Epithelial cell of proximal tubule (primary cell): Measurements from ENCODE around the gene CACNG4. TPM values are rescaled to one million over a fixed set of nuclear protein-coding genes. Genes with fewer than 3 reads are reported as not detected.
"Not testable (repeated sequence)": the region's sequence is repeated elsewhere in the genome, so short reads cannot be mapped to it uniquely, and the experiment has no call there.

ENCODE experiments used
- DNase-seq: peaks from one replicate; pipeline ENCODE4 v3.0.0-alpha.2; 2011; ENCODE audit warnings: low read depth
- H3K4me3 ChIP-seq: 2 replicates; pipeline ENCODE4 v1.5.1; 2011; ENCODE audit warnings: low read depth, mild to moderate bottlenecking, low read length
- total RNA-seq: library from RNA; depleted of rRNA; stranded (reverse); fragments of >200 nt; gene quantifications from 2 replicates; pipeline ENCODE4 v1.2.3, GENCODE V29; 2015
- TF ChIP-seq, protein P1 (sequence below): conservative IDR thresholded peaks from 2 replicates; pipeline ENCODE4 v1.5.1; 2012; ENCODE audit warnings: low read depth, mild to moderate bottlenecking, low read length

The CACNG4 gene
- total RNA-seq, 1 donor from 2014 or later, result 0.29 TPM

DNA sequence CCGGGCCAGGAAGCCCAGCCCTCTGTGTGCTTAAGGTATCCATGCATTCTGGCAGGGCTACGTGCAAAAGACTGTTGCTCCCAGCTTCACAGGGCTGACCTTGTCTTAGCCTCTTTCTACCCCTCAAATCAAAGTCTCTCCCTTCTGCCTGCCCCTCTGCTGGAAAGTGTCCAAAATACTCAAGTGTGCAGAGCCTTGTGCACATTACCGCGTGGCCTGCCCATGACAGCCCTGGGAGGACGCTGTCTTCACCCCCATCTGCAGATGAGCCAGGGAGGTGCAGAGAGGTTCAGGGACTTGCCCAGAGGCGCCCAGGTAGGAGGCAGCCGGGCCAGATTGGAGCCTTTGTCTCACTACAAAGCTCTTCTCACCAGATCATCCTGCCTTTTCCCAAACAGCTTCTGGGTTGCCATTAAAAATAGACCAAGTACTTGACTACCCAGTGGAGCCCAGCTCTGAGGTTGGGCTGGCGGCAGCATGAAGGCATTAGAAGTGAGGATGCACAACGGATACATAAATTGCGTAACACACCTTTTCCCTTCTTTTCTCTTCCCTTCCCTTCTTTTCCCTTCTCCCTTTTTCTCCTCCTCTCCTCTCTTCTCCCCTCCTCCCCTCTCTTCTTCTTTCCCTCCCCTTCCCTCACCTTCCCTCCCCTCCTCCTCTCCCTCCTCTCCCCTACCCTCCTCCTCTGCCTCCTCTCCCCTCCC, 3.5 kb downstream of the CACNG4 start:
- DNase-seq, result no peak
- H3K4me3 ChIP-seq, result no peak overlapping the region
- TF ChIP-seq, protein P1, sequence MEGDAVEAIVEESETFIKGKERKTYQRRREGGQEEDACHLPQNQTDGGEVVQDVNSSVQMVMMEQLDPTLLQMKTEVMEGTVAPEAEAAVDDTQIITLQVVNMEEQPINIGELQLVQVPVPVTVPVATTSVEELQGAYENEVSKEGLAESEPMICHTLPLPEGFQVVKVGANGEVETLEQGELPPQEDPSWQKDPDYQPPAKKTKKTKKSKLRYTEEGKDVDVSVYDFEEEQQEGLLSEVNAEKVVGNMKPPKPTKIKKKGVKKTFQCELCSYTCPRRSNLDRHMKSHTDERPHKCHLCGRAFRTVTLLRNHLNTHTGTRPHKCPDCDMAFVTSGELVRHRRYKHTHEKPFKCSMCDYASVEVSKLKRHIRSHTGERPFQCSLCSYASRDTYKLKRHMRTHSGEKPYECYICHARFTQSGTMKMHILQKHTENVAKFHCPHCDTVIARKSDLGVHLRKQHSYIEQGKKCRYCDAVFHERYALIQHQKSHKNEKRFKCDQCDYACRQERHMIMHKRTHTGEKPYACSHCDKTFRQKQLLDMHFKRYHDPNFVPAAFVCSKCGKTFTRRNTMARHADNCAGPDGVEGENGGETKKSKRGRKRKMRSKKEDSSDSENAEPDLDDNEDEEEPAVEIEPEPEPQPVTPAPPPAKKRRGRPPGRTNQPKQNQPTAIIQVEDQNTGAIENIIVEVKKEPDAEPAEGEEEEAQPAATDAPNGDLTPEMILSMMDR, result no peak

DNA sequence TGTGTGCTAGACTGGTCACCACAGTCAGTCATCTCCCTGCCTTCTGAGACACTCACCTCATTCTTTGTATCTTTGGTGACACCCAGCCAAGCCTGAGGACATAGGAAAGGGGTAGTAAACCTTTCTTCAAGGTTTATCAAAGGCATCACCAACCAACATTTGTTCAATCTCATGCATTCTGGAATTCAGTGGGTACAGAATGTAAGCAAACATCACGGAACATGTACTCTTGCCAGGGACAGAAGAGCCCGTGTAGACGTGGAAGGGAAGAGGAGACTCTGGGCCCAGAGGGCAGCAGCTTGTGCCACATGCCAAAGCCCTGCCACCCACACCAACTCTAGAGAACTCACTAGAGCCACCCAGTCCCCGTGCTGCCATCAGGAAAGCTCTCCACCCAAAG, 4.4 kb downstream of the CACNG4 start:
- TF ChIP-seq, protein P1, result no peak
- no peak for DNase-seq
- H3K4me3 ChIP-seq, result no peak overlapping the region

DNA sequence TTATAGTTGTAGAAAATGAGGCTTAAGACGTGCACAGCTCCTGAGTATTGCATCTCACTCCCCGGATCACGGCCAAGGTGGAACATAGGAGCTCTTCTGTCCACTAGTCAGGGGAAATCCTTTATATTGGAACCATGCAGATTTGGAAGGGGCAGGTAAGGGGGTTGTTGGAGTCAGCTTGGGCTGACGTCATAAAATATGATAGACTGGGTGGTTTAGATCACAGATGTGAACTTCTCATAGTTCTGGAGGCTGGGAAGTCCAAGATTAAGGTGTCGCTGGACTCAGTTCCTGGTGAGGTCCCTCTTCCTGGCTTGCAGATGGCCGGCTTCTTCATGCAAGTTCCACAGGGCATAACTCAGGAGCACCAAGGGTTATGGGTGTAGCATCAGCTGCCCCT, 5.6 kb downstream of the CACNG4 start:
- TF ChIP-seq, protein P1, result no peak
- DNase-seq, result no peak
- no peak overlapping the region for H3K4me3 ChIP-seq

DNA sequence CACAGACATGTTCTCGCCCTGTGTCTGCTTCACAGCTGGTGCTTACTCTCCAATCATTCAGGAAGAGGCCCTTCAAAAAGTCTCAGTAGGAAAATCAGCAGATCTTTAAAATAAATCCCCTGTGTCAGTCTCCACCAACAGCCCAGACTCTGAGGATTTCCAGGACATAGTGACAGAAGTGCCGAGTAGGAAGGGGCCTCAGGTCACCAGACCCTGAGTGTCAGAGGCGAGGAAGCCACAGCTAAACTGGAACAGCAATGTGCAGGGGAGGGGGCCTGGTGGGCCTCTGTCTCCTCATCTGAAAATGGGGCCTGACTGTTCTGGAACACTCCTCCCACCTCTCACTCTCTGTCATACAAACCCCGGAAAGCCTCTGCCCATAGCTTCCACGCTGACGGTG, 6.3 kb downstream of the CACNG4 start:
- DNase-seq, result no peak
- TF ChIP-seq, protein P1, result no peak
- H3K4me3 ChIP-seq, result no peak overlapping the region

DNA sequence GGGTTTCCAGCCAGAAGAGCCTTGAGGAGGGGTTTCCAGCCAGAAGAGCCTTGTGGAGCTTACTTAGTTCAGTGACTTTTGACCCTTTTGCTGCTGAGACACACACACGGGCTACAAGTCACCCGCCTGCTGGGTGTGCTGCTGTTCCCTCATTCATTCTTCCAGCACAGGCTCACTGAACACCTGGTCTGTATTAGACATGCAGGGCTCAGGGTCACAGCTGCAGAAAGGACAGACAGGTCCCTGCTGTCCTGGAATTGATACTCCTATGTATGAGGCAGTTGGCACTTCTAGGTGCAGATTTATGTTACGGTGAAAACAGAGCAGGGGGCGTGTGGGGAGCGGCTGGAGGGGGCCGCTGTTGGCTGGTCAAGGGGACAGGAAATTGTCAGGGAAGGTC, 6.8 kb downstream of the CACNG4 start:
- no peak overlapping the region for H3K4me3 ChIP-seq
- TF ChIP-seq, protein P1, result no peak
- no peak for DNase-seq

DNA sequence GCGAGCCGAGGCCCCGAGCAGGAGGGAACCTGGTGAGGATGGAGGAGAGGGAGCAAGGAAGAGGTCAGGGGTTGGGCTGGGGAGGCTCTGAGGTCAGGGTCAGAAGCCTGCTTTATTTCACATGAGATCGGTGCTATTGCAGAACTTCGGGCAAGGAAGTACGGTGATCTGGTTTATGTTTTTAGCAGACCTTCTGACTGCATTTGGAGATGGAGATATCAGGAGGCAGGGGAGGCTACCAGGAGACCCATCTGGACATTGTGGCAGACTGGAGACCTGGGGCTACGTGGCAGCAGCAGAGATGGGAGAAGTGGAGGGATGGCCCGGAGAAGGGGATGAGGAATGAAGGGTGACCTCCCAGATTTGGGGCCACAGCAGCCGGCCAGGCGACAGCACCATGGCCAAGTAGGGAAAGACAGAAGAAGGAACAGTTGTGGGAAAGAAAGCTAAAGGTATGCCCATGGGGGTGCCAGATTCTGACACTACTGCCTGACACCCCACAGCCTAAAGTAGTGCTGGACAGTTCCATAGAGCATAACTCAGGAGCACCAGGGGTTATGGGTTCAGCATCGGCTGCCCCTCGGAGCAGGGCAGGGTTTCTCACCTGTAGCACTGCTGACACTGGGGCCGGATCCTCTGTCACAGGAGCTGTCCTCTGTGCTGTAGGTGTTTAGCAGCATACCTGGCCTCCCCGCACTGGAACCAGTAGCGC, 7.4 kb downstream of the CACNG4 start:
- no peak for DNase-seq
- TF ChIP-seq, protein P1, result no peak
- no peak overlapping the region for H3K4me3 ChIP-seq

DNA sequence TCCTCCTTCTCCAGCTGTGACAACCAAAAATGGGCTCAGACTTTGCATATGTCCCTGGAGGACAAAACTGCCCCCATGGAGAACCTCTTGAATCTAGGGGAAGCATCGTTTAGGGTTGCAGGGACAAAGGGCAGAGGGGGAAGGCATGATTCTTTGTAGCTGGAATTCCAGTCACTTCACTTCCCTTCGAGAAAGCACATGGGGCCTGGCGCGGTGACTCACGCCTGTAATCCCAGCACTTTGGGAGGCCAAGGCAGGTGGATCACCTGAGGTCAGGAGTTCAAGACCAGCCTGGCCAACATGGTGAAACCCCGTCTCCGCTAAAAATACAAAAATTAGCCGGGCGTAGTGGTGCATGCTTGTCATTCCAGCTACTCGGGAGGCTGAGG, 7.9 kb downstream of the CACNG4 start:
- not testable (repeated sequence) for DNase-seq, H3K4me3 ChIP-seq
